HFFc6 (cell line): ENCODE results near the gene CLIC6. TPM values are rescaled to one million over a fixed set of nuclear protein-coding genes. Genes with fewer than 3 reads are reported as not detected.

ENCODE experiments used
- DNase-seq: peaks from one replicate; pipeline ENCODE4 v3.0.0-alpha.2; 2018
- H3K27ac Mint-ChIP-seq: 2 replicates; pipeline ENCODE4 v1.8.0; 2020; ENCODE audit warnings: mild to moderate bottlenecking, mixed read lengths
- H3K27me3 Mint-ChIP-seq: 2 replicates; pipeline ENCODE4 v1.8.0; 2021; ENCODE audit warnings: mild to moderate bottlenecking, moderate library complexity, mixed read lengths; ENCODE audit not compliant: insufficient read depth
- H3K36me3 Mint-ChIP-seq: 2 replicates; pipeline ENCODE4 v1.8.0; 2021; ENCODE audit warnings: low read depth, mixed read lengths
- H3K4me1 Mint-ChIP-seq: 2 replicates; pipeline ENCODE4 v1.8.0; 2020; ENCODE audit warnings: low read depth, mixed read lengths
- H3K4me3 Mint-ChIP-seq: 2 replicates; pipeline ENCODE4 v1.8.0; 2020; ENCODE audit warnings: mild to moderate bottlenecking, moderate library complexity, mixed read lengths
- H3K9me3 Mint-ChIP-seq: 2 replicates; pipeline ENCODE4 v1.8.0; 2020; ENCODE audit warnings: mild to moderate bottlenecking, mixed read lengths
- CTCF ChIP-seq: fragments of 200-600 bp; sonication (generic); IDR thresholded peaks from 2 replicates; pipeline ENCODE4 v1.5.0; 2021; ENCODE audit warnings: antibody characterized with exemption, mild to moderate bottlenecking
- total RNA-seq, 6 experiments: library from RNA; stranded (reverse); fragmentation: NEBNext Ultra II Directional; extraction: Animal tissue kit (Norgen Biotek cat#: 25700); gene quantifications; 2 replicates in 1 of 6; 3 replicates in 5 of 6; pipeline ENCODE4 v1.2.3, GENCODE V29; 2021

The CLIC6 gene
- total RNA-seq, 6 experiments from 2014 or later, result not detected

GRCh38 chr21:34766862-34767261 is 98.1 kb downstream of the CLIC6 start:
- H3K36me3 Mint-ChIP-seq, result 0 out of 2 replicates have a peak, but pooled peaks cover 6% of the 10 kb centered on the region
- peaks cover 4% of the 10 kb centered on the region; the same call in 1 of the 2 replicates for H3K9me3 Mint-ChIP-seq
- peaks cover 2% of the 10 kb centered on the region for H3K27me3 Mint-ChIP-seq
- no peak overlapping the region for H3K4me3 Mint-ChIP-seq
- TF ChIP-seq CTCF, result no peak
- no peak overlapping the region for H3K27ac Mint-ChIP-seq
- DNase-seq, result no peak
- H3K4me1 Mint-ChIP-seq, result peaks cover 10% of the 10 kb centered on the region

Other genes with a start within 250 kb of the CLIC6 start
- gene SMIM34, start 245.0 kb upstream of the CLIC6 start, total RNA-seq, result not detected
- 1 to 10 TPM in 1 of 6 experiments, under 1 TPM in 5; 0.71 to 1.3 (median 0.85) TPM for gene KCNE1, start 156.8 kb upstream of the CLIC6 start, total RNA-seq
- gene RCAN1, start 53.9 kb upstream of the CLIC6 start, total RNA-seq, result 10 to 100 TPM; 60.8 to 87.2 (median 66.1) TPM